Measurements from ENCODE around the gene FAF1.
"Not testable (repeated sequence)": the region's sequence is repeated elsewhere in the genome, so short reads cannot be mapped to it uniquely, and the experiment has no call there.

The FAF1 gene

DNA sequence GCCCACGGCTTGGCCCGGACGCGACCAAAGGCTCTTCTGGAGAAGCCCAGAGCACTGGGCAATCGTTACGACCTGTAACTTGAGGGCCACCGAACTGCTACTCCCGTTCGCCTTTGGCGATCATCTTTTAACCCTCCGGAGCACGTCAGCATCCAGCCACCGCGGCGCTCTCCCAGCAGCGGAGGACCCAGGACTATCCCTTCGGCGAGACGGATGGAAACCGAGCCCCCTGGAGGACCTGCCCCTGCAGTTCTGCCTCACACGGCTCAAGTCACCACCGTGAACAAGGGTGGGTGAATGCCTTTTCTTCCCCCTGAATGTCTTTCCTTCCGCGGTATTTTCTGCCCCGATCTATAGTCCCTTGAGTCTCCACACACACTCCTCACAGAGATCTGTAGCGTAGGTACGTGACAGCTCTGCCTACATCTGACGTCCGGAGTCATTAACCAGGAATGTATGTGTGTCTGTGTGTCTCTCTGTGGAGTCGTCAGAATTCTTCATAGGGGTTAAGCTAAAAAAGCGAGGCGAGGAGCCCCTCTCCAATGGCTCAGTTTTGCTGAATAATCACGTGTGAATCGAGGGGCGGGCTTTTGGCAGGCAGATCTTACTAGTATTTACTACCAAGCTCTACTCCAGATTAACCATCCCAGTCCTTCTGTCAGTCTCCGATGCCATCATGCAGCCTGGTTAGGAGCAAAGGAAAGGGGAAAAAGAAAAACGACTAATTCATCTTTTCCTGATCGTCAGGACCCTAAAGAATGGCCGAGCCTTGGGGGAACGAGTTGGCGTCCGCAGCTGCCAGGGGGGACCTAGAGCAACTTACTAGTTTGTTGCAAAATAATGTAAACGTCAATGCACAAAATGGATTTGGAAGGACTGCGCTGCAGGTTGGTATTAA lies 9.8 kb upstream of the FAF1 start, which contains the start of gene CDKN2C:
TSS of gene CDKN2C (plus strand) at position 635 of the 898 bp plus-strand sequence. CDS start at position 759, 124 bp downstream.
- Histone ChIP-seq H3K4me1 (ENCODE audit: control insufficient read depth, insufficient read depth, low read length) (peaks cover 17% of the 10 kb centered on the region), H3K27me3 (ENCODE audit: control insufficient read depth, insufficient read depth, low read length) (no peaks in the 10 kb centered on the region), H3K9me3 (replicated peaks; ENCODE audit: low read length) (no peaks in the 10 kb centered on the region), H3K4me2 (ENCODE audit: low read length) (peak within 1 kb of the TSS; percentile 97), H3K4me3 (ENCODE audit: low read length) (peak within 1 kb of the TSS; percentile 87), H3K9ac (ENCODE audit: low read depth, low read length) (peak within 1 kb of the TSS; percentile 91), H3K36me3 (ENCODE audit: insufficient read depth, low read length) (no peaks in the 10 kb centered on the region)

DNA sequence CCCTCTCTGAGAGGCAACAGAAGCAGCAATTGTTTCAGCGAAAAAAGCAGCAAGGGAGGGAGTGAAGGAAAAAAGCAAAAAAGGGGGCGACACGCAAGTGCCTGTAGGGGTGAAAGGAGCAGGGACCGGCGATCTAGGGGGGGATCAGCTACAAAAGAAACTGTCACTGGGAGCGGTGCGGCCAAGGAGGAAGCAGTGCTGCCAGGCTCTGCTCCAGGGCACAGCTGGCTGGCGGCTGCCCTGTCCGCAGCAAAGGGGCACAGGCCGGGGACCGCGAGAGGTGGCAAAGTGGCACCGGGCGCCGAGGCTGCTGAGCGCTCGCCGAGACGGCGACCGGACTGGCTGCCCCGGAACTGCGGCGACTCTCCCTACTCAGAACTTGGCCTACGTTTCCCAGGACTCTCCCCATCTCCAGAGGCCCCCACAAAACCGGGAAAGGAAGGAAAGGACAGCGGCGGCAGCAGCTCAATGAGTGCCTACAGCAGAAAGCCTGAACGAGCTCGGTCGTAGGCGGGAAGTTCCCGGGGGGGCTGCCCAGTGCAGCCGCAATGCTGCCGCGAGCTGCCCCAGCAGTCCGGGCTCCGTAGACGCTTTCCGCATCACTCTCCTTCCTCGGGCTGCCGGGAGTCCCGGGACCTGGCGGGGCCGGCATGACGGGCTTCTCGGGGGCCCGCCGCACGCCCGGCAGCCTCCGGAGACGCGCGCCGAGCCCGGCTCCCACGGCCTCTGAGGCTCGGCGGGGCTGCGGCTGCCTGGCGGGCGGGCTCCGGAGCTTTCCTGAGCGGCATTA lies 8.9 kb upstream of the FAF1 start:
- no peaks in the 10 kb centered on the region for H3K36me3 ChIP-seq (ENCODE audit: insufficient read depth, low read length)
- H3K27me3 ChIP-seq (ENCODE audit: control insufficient read depth, insufficient read depth, low read length), result no peaks in the 10 kb centered on the region
- H3K9ac ChIP-seq (ENCODE audit: low read depth, low read length), result peak overlapping the region; percentile 91
- H3K4me1 ChIP-seq (ENCODE audit: control insufficient read depth, insufficient read depth, low read length), result peaks cover 11% of the 10 kb centered on the region
- H3K9me3 ChIP-seq (replicated peaks; ENCODE audit: low read length), result no peaks in the 10 kb centered on the region
- peak overlapping the region; percentile 87 for H3K4me3 ChIP-seq (ENCODE audit: low read length)
- peak overlapping the region; percentile 97 for H3K4me2 ChIP-seq (ENCODE audit: low read length)

DNA sequence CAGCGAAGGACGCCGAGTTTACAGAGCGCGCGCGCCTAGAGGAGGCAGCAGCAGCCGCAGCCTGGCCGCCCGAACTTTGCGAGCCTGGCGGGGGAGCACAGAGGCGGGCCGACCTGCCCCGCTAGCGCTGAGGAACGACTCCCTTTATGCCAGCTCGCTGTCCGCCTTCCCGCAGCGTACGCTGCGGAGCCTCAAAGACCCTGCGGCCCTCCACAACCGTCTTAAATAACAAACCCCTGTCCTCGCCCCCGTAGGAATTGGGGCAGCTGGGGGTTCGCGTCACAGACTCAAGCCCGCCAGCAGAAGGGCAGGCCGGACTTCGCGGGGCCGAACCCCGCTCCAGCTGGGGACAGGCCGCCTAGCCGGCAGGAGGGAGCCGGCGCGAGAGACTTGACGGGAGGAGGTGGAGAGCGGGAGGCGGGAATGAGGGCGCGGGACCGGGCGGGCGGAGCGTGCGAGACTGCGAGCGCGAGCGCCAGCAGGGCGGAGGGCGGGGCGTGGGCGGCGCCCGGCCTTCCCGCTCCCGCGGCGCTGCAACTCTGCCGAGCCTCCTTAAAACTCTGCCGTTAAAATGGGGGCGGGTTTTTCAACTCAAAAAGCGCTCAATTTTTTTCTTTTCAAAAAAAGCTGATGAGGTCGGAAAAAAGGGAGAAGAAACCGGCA lies 8.2 kb upstream of the FAF1 start:
- Histone ChIP-seq H3K9me3 (replicated peaks; ENCODE audit: low read length) (no peaks in the 10 kb centered on the region), H3K27me3 (ENCODE audit: control insufficient read depth, insufficient read depth, low read length) (no peaks in the 10 kb centered on the region), H3K4me2 (ENCODE audit: low read length) (peak overlapping the region; percentile 97), H3K9ac (ENCODE audit: low read depth, low read length) (peak overlapping the region; percentile 91), H3K4me1 (ENCODE audit: control insufficient read depth, insufficient read depth, low read length) (peaks cover 11% of the 10 kb centered on the region), H3K36me3 (ENCODE audit: insufficient read depth, low read length) (no peaks in the 10 kb centered on the region), H3K4me3 (ENCODE audit: low read length) (peak overlapping the region; percentile 87)

DNA sequence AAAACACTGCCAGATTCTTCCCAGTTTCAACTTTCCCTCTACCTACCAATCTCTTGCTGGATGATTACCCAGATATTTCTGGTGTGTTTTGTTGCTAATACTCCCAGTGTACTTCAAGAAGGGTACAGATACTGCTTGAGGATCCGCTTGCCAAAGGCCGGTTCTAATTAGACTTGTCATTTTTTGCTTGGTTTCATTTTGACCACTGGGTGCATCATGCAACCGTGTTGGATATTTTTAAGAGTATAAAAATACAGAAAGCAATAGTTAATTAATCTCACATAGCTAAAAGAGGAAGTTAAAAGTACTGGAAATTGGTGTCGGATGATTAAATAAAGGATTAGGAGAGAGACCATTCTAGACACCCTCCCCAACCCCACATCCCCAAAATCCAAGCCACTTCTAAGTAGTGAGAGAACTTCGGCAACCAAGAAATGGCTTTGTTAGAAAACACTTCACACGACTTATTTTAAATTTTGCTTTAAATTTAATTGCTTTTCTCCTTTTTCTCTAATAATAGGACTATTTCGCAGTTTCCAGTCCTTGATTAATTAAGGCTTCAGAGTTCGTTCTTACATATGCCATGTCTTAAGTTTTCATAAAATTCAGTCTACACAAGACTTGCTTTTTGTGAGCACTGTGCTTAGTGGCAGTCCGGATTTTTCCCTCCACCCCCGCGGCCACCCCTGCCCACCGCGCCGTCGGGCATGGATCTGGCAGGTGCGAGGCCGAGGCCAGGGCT lies 7.5 kb upstream of the FAF1 start:
- peak overlapping the region; percentile 87 for H3K4me3 ChIP-seq (ENCODE audit: low read length)
- no peaks in the 10 kb centered on the region for H3K9me3 ChIP-seq (replicated peaks; ENCODE audit: low read length)
- no peaks in the 10 kb centered on the region for H3K36me3 ChIP-seq (ENCODE audit: insufficient read depth, low read length)
- peaks cover 7% of the 10 kb centered on the region for H3K4me1 ChIP-seq (ENCODE audit: control insufficient read depth, insufficient read depth, low read length)
- H3K4me2 ChIP-seq (ENCODE audit: low read length), result peak overlapping the region; percentile 97
- H3K9ac ChIP-seq (ENCODE audit: low read depth, low read length), result peak overlapping the region; percentile 91
- no peaks in the 10 kb centered on the region for H3K27me3 ChIP-seq (ENCODE audit: control insufficient read depth, insufficient read depth, low read length)

DNA sequence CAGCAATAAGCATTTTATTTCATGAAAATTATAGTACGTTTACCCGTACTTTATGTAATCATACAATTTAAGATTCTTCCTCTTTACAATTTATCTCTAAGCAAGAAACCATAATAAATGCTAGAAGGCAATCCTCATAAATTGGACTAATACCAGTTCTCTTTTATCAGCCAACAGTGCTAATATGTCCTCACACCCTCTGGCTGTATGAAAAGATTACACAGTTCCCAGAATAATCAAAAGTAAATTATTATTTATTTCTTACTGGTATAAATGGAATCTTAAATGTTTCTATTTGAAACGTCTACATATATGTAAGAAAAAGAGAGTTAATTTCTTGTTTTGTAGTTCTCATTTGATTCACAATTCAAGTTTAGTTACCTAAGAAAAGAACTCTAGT lies 6.9 kb upstream of the FAF1 start:
- peak overlapping the region; percentile 97 for H3K4me2 ChIP-seq (ENCODE audit: low read length)
- peak overlapping the region; percentile 91 for H3K9ac ChIP-seq (ENCODE audit: low read depth, low read length)
- H3K9me3 ChIP-seq (replicated peaks; ENCODE audit: low read length), result no peaks in the 10 kb centered on the region
- peak overlapping the region; percentile 87 for H3K4me3 ChIP-seq (ENCODE audit: low read length)
- H3K36me3 ChIP-seq (ENCODE audit: insufficient read depth, low read length), result no peaks in the 10 kb centered on the region
- H3K27me3 ChIP-seq (ENCODE audit: control insufficient read depth, insufficient read depth, low read length), result no peaks in the 10 kb centered on the region
- peaks cover 7% of the 10 kb centered on the region for H3K4me1 ChIP-seq (ENCODE audit: control insufficient read depth, insufficient read depth, low read length)

GRCh38 chr1:50964863-50965262 lies 4.8 kb upstream of the FAF1 start:
- no peaks in the 10 kb centered on the region for H3K27me3 ChIP-seq (ENCODE audit: control insufficient read depth, insufficient read depth, low read length)
- no peaks in the 10 kb centered on the region for H3K9me3 ChIP-seq (replicated peaks; ENCODE audit: low read length)
- no peak overlapping the region for H3K4me3 ChIP-seq (ENCODE audit: low read length)
- no peak overlapping the region for H3K4me2 ChIP-seq (ENCODE audit: low read length)
- no peaks in the 10 kb centered on the region for H3K36me3 ChIP-seq (ENCODE audit: insufficient read depth, low read length)
- H3K9ac ChIP-seq (ENCODE audit: low read depth, low read length), result no peak overlapping the region
- peaks cover 7% of the 10 kb centered on the region for H3K4me1 ChIP-seq (ENCODE audit: control insufficient read depth, insufficient read depth, low read length)

GRCh38 chr1:50959303-50959912 lies 659 bp downstream of the FAF1 start:
- Histone ChIP-seq H3K9me3 (replicated peaks; ENCODE audit: low read length) (no peaks in the 10 kb centered on the region), H3K9ac (ENCODE audit: low read depth, low read length) (peak overlapping the region; percentile 83), H3K36me3 (ENCODE audit: insufficient read depth, low read length) (no peaks in the 10 kb centered on the region), H3K27me3 (ENCODE audit: control insufficient read depth, insufficient read depth, low read length) (no peaks in the 10 kb centered on the region), H3K4me1 (ENCODE audit: control insufficient read depth, insufficient read depth, low read length) (no peaks in the 10 kb centered on the region), H3K4me3 (ENCODE audit: low read length) (peak overlapping the region; percentile 96), H3K4me2 (ENCODE audit: low read length) (peak overlapping the region; percentile 97)

DNA sequence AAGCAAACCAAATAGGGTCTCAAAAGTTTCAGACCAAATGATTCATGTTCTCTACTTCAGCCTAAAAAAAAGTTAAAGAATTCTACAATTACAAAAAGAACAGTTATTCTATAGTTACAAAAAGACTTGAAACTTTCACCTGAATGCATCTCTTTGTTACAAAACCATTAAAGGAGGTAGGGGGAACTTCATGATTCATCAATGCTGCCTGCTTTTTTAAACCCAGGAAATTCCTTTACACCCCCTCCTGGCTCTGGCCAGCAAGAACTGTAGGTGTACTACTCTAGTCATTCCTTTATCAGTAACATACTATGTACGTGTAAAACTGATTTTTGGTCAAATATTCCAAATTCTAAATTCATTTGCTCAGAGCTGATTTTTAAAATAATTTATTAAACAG lies 5.0 kb downstream of the FAF1 start:
- Histone ChIP-seq H3K4me2 (ENCODE audit: low read length) (no peak overlapping the region), H3K4me1 (ENCODE audit: control insufficient read depth, insufficient read depth, low read length) (no peaks in the 10 kb centered on the region), H3K36me3 (ENCODE audit: insufficient read depth, low read length) (no peaks in the 10 kb centered on the region), H3K27me3 (ENCODE audit: control insufficient read depth, insufficient read depth, low read length) (no peaks in the 10 kb centered on the region), H3K9ac (ENCODE audit: low read depth, low read length) (no peak overlapping the region), H3K4me3 (ENCODE audit: low read length) (no peak overlapping the region), H3K9me3 (replicated peaks; ENCODE audit: low read length) (no peaks in the 10 kb centered on the region)

- not testable (repeated sequence) for H3K4me2 ChIP-seq (ENCODE audit: low read length); H3K36me3 ChIP-seq (ENCODE audit: insufficient read depth, low read length); H3K4me1 ChIP-seq (ENCODE audit: control insufficient read depth, insufficient read depth, low read length); H3K27me3 ChIP-seq (ENCODE audit: control insufficient read depth, insufficient read depth, low read length); H3K9me3 ChIP-seq (replicated peaks; ENCODE audit: low read length); H3K4me3 ChIP-seq (ENCODE audit: low read length); H3K9ac ChIP-seq (ENCODE audit: low read depth, low read length)
Measured at GRCh38 chr1:50952566-50952965, 7.5 kb downstream of the FAF1 start.

DNA sequence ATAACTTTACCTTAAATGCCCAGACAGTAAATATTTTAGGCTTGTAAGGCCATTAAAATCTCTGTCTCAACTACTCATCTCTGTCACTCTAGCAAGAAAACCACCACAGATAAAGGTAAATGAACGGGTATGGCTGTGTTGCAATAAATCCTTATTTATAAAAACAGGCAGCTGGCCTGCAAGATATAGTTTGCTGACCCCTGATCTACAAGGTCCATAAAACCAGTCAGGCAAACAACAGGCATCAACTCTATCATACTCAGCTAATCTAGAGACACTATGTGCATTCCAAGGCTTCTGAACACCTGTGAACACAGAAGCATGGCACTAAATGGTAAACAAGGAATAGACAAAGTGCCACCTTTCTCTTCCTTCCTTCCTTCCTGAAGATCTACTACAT lies 9.7 kb downstream of the FAF1 start:
- Histone ChIP-seq H3K4me2 (ENCODE audit: low read length) (no peak overlapping the region), H3K27me3 (ENCODE audit: control insufficient read depth, insufficient read depth, low read length) (no peaks in the 10 kb centered on the region), H3K4me3 (ENCODE audit: low read length) (no peak overlapping the region), H3K36me3 (ENCODE audit: insufficient read depth, low read length) (no peaks in the 10 kb centered on the region), H3K9ac (ENCODE audit: low read depth, low read length) (no peak overlapping the region), H3K9me3 (replicated peaks; ENCODE audit: low read length) (no peaks in the 10 kb centered on the region), H3K4me1 (ENCODE audit: control insufficient read depth, insufficient read depth, low read length) (no peaks in the 10 kb centered on the region)
